ENCODE results near the gene PRDM2.

The PRDM2 gene

GRCh38 chr1:13825033-13825432 is 125.0 kb downstream of the PRDM2 start:
- Histone ChIP-seq H3K36me3 (ENCODE audit: control insufficient read depth, low read depth, low read length) (no peaks in the 10 kb centered on the region), H3K9me3 (ENCODE audit: control insufficient read depth, low read depth, low read length) (no peaks in the 10 kb centered on the region), H3K27ac (ENCODE audit: low read length) (no peak overlapping the region), H3K4me1 (ENCODE audit: control insufficient read depth, low read depth, low read length) (no peaks in the 10 kb centered on the region), H3K9ac (ENCODE audit: low read length) (no peak overlapping the region), H3K4me3 (ENCODE audit: low read length) (no peak overlapping the region), H3K27me3 (ENCODE audit: control insufficient read depth, insufficient read depth, low read length) (no peaks in the 10 kb centered on the region)

GRCh38 chr1:13826009-13826408 is 126.0 kb downstream of the PRDM2 start:
- Histone ChIP-seq H3K4me1 (ENCODE audit: control insufficient read depth, low read depth, low read length) (no peaks in the 10 kb centered on the region), H3K27me3 (ENCODE audit: control insufficient read depth, insufficient read depth, low read length) (no peaks in the 10 kb centered on the region), H3K36me3 (ENCODE audit: control insufficient read depth, low read depth, low read length) (no peaks in the 10 kb centered on the region), H3K9me3 (ENCODE audit: control insufficient read depth, low read depth, low read length) (no peaks in the 10 kb centered on the region), H3K4me3 (ENCODE audit: low read length) (no peak overlapping the region), H3K27ac (ENCODE audit: low read length) (no peak overlapping the region), H3K9ac (ENCODE audit: low read length) (no peak overlapping the region)

- Histone ChIP-seq H3K27ac (ENCODE audit: low read length) (no peak overlapping the region), H3K9ac (ENCODE audit: low read length) (no peak overlapping the region), H3K27me3 (ENCODE audit: control insufficient read depth, insufficient read depth, low read length) (no peaks in the 10 kb centered on the region), H3K4me3 (ENCODE audit: low read length) (no peak overlapping the region), H3K36me3 (ENCODE audit: control insufficient read depth, low read depth, low read length) (no peaks in the 10 kb centered on the region), H3K9me3 (ENCODE audit: control insufficient read depth, low read depth, low read length) (no peaks in the 10 kb centered on the region), H3K4me1 (ENCODE audit: control insufficient read depth, low read depth, low read length) (no peaks in the 10 kb centered on the region)
Measured at GRCh38 chr1:13826591-13826990, 126.6 kb downstream of the PRDM2 start.

GRCh38 chr1:13828454-13829151 is 128.6 kb downstream of the PRDM2 start:
- Histone ChIP-seq H3K9ac (ENCODE audit: low read length) (no peak overlapping the region), H3K27me3 (ENCODE audit: control insufficient read depth, insufficient read depth, low read length) (no peaks in the 10 kb centered on the region), H3K4me1 (ENCODE audit: control insufficient read depth, low read depth, low read length) (no peaks in the 10 kb centered on the region), H3K27ac (ENCODE audit: low read length) (no peak overlapping the region), H3K4me3 (ENCODE audit: low read length) (no peak overlapping the region), H3K36me3 (ENCODE audit: control insufficient read depth, low read depth, low read length) (no peaks in the 10 kb centered on the region), H3K9me3 (ENCODE audit: control insufficient read depth, low read depth, low read length) (no peaks in the 10 kb centered on the region)

- Histone ChIP-seq H3K27me3 (ENCODE audit: control insufficient read depth, insufficient read depth, low read length) (no peaks in the 10 kb centered on the region), H3K9ac (ENCODE audit: low read length) (no peak overlapping the region), H3K27ac (ENCODE audit: low read length) (no peak overlapping the region), H3K9me3 (ENCODE audit: control insufficient read depth, low read depth, low read length) (no peaks in the 10 kb centered on the region), H3K4me3 (ENCODE audit: low read length) (no peak overlapping the region), H3K4me1 (ENCODE audit: control insufficient read depth, low read depth, low read length) (no peaks in the 10 kb centered on the region), H3K36me3 (ENCODE audit: control insufficient read depth, low read depth, low read length) (no peaks in the 10 kb centered on the region)
Measured at GRCh38 chr1:13829152-13829769, 129.3 kb downstream of the PRDM2 start.

GRCh38 chr1:13830170-13830569 is 130.2 kb downstream of the PRDM2 start:
- H3K27me3 ChIP-seq (ENCODE audit: control insufficient read depth, insufficient read depth, low read length) = no peaks in the 10 kb centered on the region
- no peak overlapping the region for H3K4me3 ChIP-seq (ENCODE audit: low read length)
- H3K9ac ChIP-seq (ENCODE audit: low read length) = no peak overlapping the region
- H3K36me3 ChIP-seq (ENCODE audit: control insufficient read depth, low read depth, low read length) = no peaks in the 10 kb centered on the region
- H3K4me1 ChIP-seq (ENCODE audit: control insufficient read depth, low read depth, low read length) = no peaks in the 10 kb centered on the region
- no peak overlapping the region for H3K27ac ChIP-seq (ENCODE audit: low read length)
- H3K9me3 ChIP-seq (ENCODE audit: control insufficient read depth, low read depth, low read length) = no peaks in the 10 kb centered on the region

- Histone ChIP-seq H3K27me3 (ENCODE audit: control insufficient read depth, insufficient read depth, low read length) (no peaks in the 10 kb centered on the region), H3K4me1 (ENCODE audit: control insufficient read depth, low read depth, low read length) (no peaks in the 10 kb centered on the region), H3K4me3 (ENCODE audit: low read length) (no peak overlapping the region), H3K27ac (ENCODE audit: low read length) (no peak overlapping the region), H3K36me3 (ENCODE audit: control insufficient read depth, low read depth, low read length) (no peaks in the 10 kb centered on the region), H3K9ac (ENCODE audit: low read length) (no peak overlapping the region), H3K9me3 (ENCODE audit: control insufficient read depth, low read depth, low read length) (no peaks in the 10 kb centered on the region)
Measured at GRCh38 chr1:13830616-13831280, 130.8 kb downstream of the PRDM2 start.

- Histone ChIP-seq H3K9me3 (ENCODE audit: control insufficient read depth, low read depth, low read length) (no peaks in the 10 kb centered on the region), H3K4me3 (ENCODE audit: low read length) (no peak overlapping the region), H3K36me3 (ENCODE audit: control insufficient read depth, low read depth, low read length) (no peaks in the 10 kb centered on the region), H3K27ac (ENCODE audit: low read length) (no peak overlapping the region), H3K4me1 (ENCODE audit: control insufficient read depth, low read depth, low read length) (no peaks in the 10 kb centered on the region), H3K27me3 (ENCODE audit: control insufficient read depth, insufficient read depth, low read length) (no peaks in the 10 kb centered on the region), H3K9ac (ENCODE audit: low read length) (no peak overlapping the region)
Measured at GRCh38 chr1:13832100-13832499, 132.1 kb downstream of the PRDM2 start.

GRCh38 chr1:13832536-13832935 is 132.5 kb downstream of the PRDM2 start:
- Histone ChIP-seq H3K9me3 (ENCODE audit: control insufficient read depth, low read depth, low read length) (no peaks in the 10 kb centered on the region), H3K9ac (ENCODE audit: low read length) (no peak overlapping the region), H3K27ac (ENCODE audit: low read length) (no peak overlapping the region), H3K4me1 (ENCODE audit: control insufficient read depth, low read depth, low read length) (no peaks in the 10 kb centered on the region), H3K36me3 (ENCODE audit: control insufficient read depth, low read depth, low read length) (no peaks in the 10 kb centered on the region), H3K27me3 (ENCODE audit: control insufficient read depth, insufficient read depth, low read length) (no peaks in the 10 kb centered on the region), H3K4me3 (ENCODE audit: low read length) (no peak overlapping the region)

- Histone ChIP-seq H3K27ac (ENCODE audit: low read length) (no peak overlapping the region), H3K36me3 (ENCODE audit: control insufficient read depth, low read depth, low read length) (no peaks in the 10 kb centered on the region), H3K4me1 (ENCODE audit: control insufficient read depth, low read depth, low read length) (no peaks in the 10 kb centered on the region), H3K9ac (ENCODE audit: low read length) (no peak overlapping the region), H3K4me3 (ENCODE audit: low read length) (no peak overlapping the region), H3K9me3 (ENCODE audit: control insufficient read depth, low read depth, low read length) (no peaks in the 10 kb centered on the region), H3K27me3 (ENCODE audit: control insufficient read depth, insufficient read depth, low read length) (no peaks in the 10 kb centered on the region)
Measured at GRCh38 chr1:13836136-13836535, 136.1 kb downstream of the PRDM2 start.

GRCh38 chr1:13836631-13837030 is 136.6 kb downstream of the PRDM2 start:
- H3K4me3 ChIP-seq (ENCODE audit: low read length) = no peak overlapping the region
- H3K4me1 ChIP-seq (ENCODE audit: control insufficient read depth, low read depth, low read length) = no peaks in the 10 kb centered on the region
- H3K27ac ChIP-seq (ENCODE audit: low read length) = no peak overlapping the region
- no peaks in the 10 kb centered on the region for H3K36me3 ChIP-seq (ENCODE audit: control insufficient read depth, low read depth, low read length)
- H3K9ac ChIP-seq (ENCODE audit: low read length) = no peak overlapping the region
- no peaks in the 10 kb centered on the region for H3K27me3 ChIP-seq (ENCODE audit: control insufficient read depth, insufficient read depth, low read length)
- no peaks in the 10 kb centered on the region for H3K9me3 ChIP-seq (ENCODE audit: control insufficient read depth, low read depth, low read length)

- no peak overlapping the region for H3K27ac ChIP-seq (ENCODE audit: low read length)
- H3K36me3 ChIP-seq (ENCODE audit: control insufficient read depth, low read depth, low read length) = no peaks in the 10 kb centered on the region
- no peak overlapping the region for H3K9ac ChIP-seq (ENCODE audit: low read length)
- H3K9me3 ChIP-seq (ENCODE audit: control insufficient read depth, low read depth, low read length) = no peaks in the 10 kb centered on the region
- H3K27me3 ChIP-seq (ENCODE audit: control insufficient read depth, insufficient read depth, low read length) = peaks cover 10% of the 10 kb centered on the region
- no peaks in the 10 kb centered on the region for H3K4me1 ChIP-seq (ENCODE audit: control insufficient read depth, low read depth, low read length)
- H3K4me3 ChIP-seq (ENCODE audit: low read length) = no peak overlapping the region
Measured at GRCh38 chr1:13838236-13838635, 138.2 kb downstream of the PRDM2 start.
